NCI-H1417 (cell line): Measurements from ENCODE around the gene DPYSL5.

ENCODE experiments used
- DNase-seq, 3 experiments: peaks; one replicate each; lab custom pipeline; 2025; lab: John Stamatoyannopoulos, UW

DPYSL5 gene

DNA sequence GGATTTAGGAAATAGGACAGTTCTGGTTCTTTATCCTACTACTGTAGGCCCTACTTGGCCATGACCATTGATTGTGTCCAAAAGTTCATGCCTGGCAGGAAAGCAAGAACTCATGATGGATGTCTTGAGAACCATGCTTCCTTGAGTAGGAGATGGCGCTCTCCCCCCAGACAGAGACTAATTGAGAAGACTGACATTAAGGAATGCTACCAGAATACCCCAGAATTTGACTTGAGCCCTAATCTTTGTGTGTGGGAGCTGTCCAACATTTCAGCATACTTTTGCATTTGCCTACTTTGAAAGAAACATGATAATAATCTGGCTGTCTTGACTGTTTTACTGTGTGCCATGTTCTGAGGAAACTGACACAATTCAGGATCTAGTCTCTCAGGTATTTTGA lies 145.8 kb downstream of the DPYSL5 start:
- DNase-seq = no peak

DNA sequence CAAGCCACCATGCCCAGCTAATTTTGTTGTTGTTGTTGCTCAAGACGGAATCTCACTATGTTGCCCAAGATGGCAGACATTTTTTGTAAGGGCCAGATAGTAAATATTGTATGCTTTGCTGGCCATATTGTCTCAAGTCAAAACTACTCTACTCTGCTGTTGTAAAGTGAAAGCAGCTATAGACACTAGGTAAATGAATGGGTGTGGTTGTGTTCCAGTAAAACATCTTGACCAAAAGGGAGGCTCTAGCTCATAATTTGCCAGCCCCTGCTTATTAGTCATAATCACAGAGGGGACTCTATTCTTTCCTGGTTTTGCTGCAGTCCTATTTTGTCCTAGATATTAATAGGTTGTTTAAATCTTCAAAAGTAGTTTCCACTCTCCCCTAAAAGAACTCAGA lies 147.1 kb downstream of the DPYSL5 start:
- DNase-seq = no peak

GRCh38 chr2:26997394-26997793 lies 149.5 kb downstream of the DPYSL5 start:
- DNase-seq = no peak

- DNase-seq = no peak
These were observed 150.4 kb downstream of the DPYSL5 start for GRCh38 chr2:26998323-26998722.
